Mucosa of descending colon (tissue), 3 donors: Measurements from ENCODE around the gene WDR82. TPM values are rescaled to one million over a fixed set of nuclear protein-coding genes. Genes with fewer than 3 reads are reported as not detected.

Experiments
- ATAC-seq: fragments of 200-7000 bp; cut with Tn5 transposase; one replicate; pipeline ENCODE4 v1.9.1; 2020; ENCODE audit warnings: mild to moderate bottlenecking, moderate library complexity
- DNase-seq, 3 donors: peaks; one replicate each; pipeline ENCODE4 v3.0.0-alpha.2; 2020
- H3K36me3 ChIP-seq: fragments of 200-600 bp; one replicate; pipeline ENCODE4 v1.8.0; 2021; ENCODE audit warnings: low read depth, mild to moderate bottlenecking
- H3K4me1 ChIP-seq: fragments of 200-600 bp; one replicate; pipeline ENCODE4 v1.8.0; 2021; ENCODE audit warnings: low read depth, mild to moderate bottlenecking
- H3K4me3 ChIP-seq: fragments of 200-600 bp; one replicate; pipeline ENCODE4 v1.8.0; 2021; ENCODE audit warnings: mild to moderate bottlenecking
- H3K9me3 ChIP-seq: fragments of 200-600 bp; one replicate; pipeline ENCODE4 v1.8.0; 2021; ENCODE audit warnings: mild to moderate bottlenecking
- CTCF ChIP-seq: fragments of 200-600 bp; IDR thresholded peaks from one replicate; pipeline ENCODE4 v1.8.0; 2022; ENCODE audit warnings: antibody characterized with exemption, mild to moderate bottlenecking
- intact Hi-C, 2 donors: fragments of 100-400 bp; cut with DNase I in 1 of 2; cut with micrococcal nuclease in 1 of 2; formaldehyde crosslinking; loops; one replicate each; pipeline versions ENCODE4 v1.11.0 to v1.11.1; 2022; cut with DNase I, micrococcal nuclease
- total RNA-seq, 3 donors: library from RNA; stranded (reverse); fragmentation: NEBNext Ultra II Directional in 2 of 3; extraction: Animal tissue kit (Norgen Biotek cat#: 25700) in 2 of 3; gene quantifications; one replicate each; pipeline versions ENCODE4 v1.2.1 to v1.2.4, GENCODE V29; 2021 to 2023
- donor health status: DM: no; HTN: no; CAD: no; lungs with moderate emphysema.
- donor health status: DM: no; HTN: no; CAD: no.
- donor health status: DM: no; HTN: yes; CAD: no.

The WDR82 gene
- total RNA-seq, 3 donors from 2014 or later, result 55.8 to 83.1 (median 62.9) TPM

- H3K4me3 ChIP-seq, result no peak overlapping the region
- peaks cover 14% of the 10 kb centered on the region for H3K4me1 ChIP-seq
- H3K9me3 ChIP-seq, result no peaks in the 10 kb centered on the region
- ATAC-seq, result peak; percentile 68
- DNase-seq, result peak in 2 of 3 donors; percentile 45 to 54
- H3K36me3 ChIP-seq, result no peaks in the 10 kb centered on the region
- no peak for TF ChIP-seq CTCF
- intact Hi-C loops, result no loop called here
Observed at GRCh38 chr3:52305926-52306325, 27.5 kb upstream of the WDR82 start.

- Histone ChIP-seq H3K4me1 (peaks cover 14% of the 10 kb centered on the region), H3K9me3 (no peaks in the 10 kb centered on the region), H3K4me3 (no peak overlapping the region), H3K36me3 (no peaks in the 10 kb centered on the region)
- ATAC-seq (no peak), DNase-seq (no peak)
- intact Hi-C loops, result no loop called here
- no peak for TF ChIP-seq CTCF
Observed at GRCh38 chr3:52303811-52304210, 25.4 kb upstream of the WDR82 start.

GRCh38 chr3:52302426-52303145, 24.1 kb upstream of the WDR82 start:
- peaks cover 11% of the 10 kb centered on the region for H3K4me1 ChIP-seq
- H3K4me3 ChIP-seq, result no peak overlapping the region
- H3K9me3 ChIP-seq, result no peaks in the 10 kb centered on the region
- intact Hi-C loops, result no loop called here
- ATAC-seq (no peak), DNase-seq (no peak)
- H3K36me3 ChIP-seq, result no peaks in the 10 kb centered on the region
- no peak for TF ChIP-seq CTCF

- no peak overlapping the region for H3K4me3 ChIP-seq
- intact Hi-C loops, result no loop called here
- no peak for TF ChIP-seq CTCF
- no peaks in the 10 kb centered on the region for H3K9me3 ChIP-seq
- peak in 1 of 3 donors; percentile 16 for DNase-seq
- ATAC-seq, result peak; percentile 67
- no peaks in the 10 kb centered on the region for H3K4me1 ChIP-seq
- H3K36me3 ChIP-seq, result no peaks in the 10 kb centered on the region
Observed at GRCh38 chr3:52299879-52300611, 21.6 kb upstream of the WDR82 start.

GRCh38 chr3:52299247-52299878, 20.9 kb upstream of the WDR82 start:
- Histone ChIP-seq H3K4me3 (no peak overlapping the region), H3K9me3 (no peaks in the 10 kb centered on the region), H3K36me3 (no peaks in the 10 kb centered on the region), H3K4me1 (no peaks in the 10 kb centered on the region)
- DNase-seq (no peak), ATAC-seq (peak; percentile 7)
- no peak for TF ChIP-seq CTCF
- intact Hi-C loops, result no loop called here
